Astrocyte (in vitro differentiated cells and primary cell): ENCODE measurements around the gene KCNK6.

Experiments used
- EZH2 ChIP-seq: IDR thresholded peaks from 2 replicates; pipeline ENCODE4 v1.6.1; 2012; ENCODE audit warnings: mild to moderate bottlenecking, low read length, inconsistent platforms; ENCODE audit not compliant: insufficient read depth
- TF ChIP-seq, protein P1 (sequence below): IDR thresholded peaks from 2 replicates; pipeline ENCODE4 v1.5.1; 2011; ENCODE audit warnings: low read depth, mild to moderate bottlenecking, inconsistent platforms, low read length, moderate library complexity; ENCODE audit not compliant: insufficient read depth

DNA sequence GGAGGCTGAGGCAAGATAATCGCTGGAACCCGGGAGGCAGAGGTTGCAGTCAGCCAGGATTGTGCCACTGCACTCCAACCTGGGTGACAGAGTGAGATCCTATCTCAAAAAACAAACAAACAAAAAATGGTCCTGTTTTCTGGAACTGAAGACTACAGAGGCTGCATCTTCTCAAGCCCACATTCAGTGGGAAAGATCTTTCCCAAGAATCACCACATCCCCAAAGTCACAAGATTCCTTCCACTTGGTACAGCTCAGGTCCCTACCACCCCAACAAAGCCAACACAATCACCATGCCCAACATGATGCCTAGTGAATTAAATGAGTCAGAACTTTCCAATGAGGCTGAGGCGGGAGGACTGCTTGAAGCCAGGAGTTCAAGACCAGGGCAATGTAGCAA is 31.2 kb downstream of the KCNK6 start:
- TF ChIP-seq EZH2, result no peak
- TF ChIP-seq, protein P1, sequence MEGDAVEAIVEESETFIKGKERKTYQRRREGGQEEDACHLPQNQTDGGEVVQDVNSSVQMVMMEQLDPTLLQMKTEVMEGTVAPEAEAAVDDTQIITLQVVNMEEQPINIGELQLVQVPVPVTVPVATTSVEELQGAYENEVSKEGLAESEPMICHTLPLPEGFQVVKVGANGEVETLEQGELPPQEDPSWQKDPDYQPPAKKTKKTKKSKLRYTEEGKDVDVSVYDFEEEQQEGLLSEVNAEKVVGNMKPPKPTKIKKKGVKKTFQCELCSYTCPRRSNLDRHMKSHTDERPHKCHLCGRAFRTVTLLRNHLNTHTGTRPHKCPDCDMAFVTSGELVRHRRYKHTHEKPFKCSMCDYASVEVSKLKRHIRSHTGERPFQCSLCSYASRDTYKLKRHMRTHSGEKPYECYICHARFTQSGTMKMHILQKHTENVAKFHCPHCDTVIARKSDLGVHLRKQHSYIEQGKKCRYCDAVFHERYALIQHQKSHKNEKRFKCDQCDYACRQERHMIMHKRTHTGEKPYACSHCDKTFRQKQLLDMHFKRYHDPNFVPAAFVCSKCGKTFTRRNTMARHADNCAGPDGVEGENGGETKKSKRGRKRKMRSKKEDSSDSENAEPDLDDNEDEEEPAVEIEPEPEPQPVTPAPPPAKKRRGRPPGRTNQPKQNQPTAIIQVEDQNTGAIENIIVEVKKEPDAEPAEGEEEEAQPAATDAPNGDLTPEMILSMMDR, result no peak
